ENCODE data around the gene NCOA1. TPM values are rescaled to one million over a fixed set of nuclear protein-coding genes. Genes with fewer than 3 reads are reported as not detected.

The NCOA1 gene
- total RNA-seq, 2 donors from 2014 or later, result 20.1 to 22.6 TPM

DNA sequence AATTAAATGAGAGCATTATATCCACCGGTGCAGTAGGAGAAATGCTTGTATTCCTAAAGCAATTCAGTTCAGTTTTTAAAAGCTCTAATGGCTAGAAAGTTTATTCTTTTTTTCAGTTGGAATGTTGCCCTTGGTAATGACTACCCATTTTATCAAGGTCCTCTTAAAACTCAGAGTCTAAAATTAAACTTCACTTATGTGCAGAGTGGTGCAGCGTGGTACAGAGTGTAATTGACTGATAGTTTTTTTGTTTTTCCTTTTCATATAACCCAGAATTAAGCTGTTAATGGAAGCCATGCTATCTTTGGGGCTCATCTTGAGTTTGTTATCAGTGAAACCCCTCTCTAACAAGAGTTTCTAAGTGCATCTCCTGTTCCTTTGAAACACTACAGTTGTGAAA is 21.4 kb downstream of the NCOA1 start:
- peaks cover 26% of the 10 kb centered on the region for H3K27me3 Mint-ChIP-seq (ENCODE audit: insufficient read depth)
- no peak for DNase-seq
- no peak overlapping the region for H3K27ac Mint-ChIP-seq
- TF ChIP-seq, protein P1, sequence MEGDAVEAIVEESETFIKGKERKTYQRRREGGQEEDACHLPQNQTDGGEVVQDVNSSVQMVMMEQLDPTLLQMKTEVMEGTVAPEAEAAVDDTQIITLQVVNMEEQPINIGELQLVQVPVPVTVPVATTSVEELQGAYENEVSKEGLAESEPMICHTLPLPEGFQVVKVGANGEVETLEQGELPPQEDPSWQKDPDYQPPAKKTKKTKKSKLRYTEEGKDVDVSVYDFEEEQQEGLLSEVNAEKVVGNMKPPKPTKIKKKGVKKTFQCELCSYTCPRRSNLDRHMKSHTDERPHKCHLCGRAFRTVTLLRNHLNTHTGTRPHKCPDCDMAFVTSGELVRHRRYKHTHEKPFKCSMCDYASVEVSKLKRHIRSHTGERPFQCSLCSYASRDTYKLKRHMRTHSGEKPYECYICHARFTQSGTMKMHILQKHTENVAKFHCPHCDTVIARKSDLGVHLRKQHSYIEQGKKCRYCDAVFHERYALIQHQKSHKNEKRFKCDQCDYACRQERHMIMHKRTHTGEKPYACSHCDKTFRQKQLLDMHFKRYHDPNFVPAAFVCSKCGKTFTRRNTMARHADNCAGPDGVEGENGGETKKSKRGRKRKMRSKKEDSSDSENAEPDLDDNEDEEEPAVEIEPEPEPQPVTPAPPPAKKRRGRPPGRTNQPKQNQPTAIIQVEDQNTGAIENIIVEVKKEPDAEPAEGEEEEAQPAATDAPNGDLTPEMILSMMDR (conservative IDR thresholded peaks at IDR 0.05), result no peak
- peaks cover 19% of the 10 kb centered on the region for H3K4me1 Mint-ChIP-seq
- Histone ChIP-seq H3K36me3 (ENCODE audit: control insufficient read depth, insufficient read depth, low read length) (no peaks in the 10 kb centered on the region), H3K4me3 (ENCODE audit: low read length) (no peak overlapping the region), H3K27me3 (ENCODE audit: control insufficient read depth, insufficient read depth, low read length, poor library complexity, severe bottlenecking) (peaks cover 30% of the 10 kb centered on the region), H3K9ac (ENCODE audit: extremely low read depth, low read length, poor library complexity, severe bottlenecking) (no peak overlapping the region), H3K9me3 (ENCODE audit: control insufficient read depth, low read length) (no peaks in the 10 kb centered on the region), H3K27ac (ENCODE audit: low read depth, low read length) (no peak overlapping the region), H3K4me1 (ENCODE audit: control insufficient read depth, insufficient read depth, low read length) (no peaks in the 10 kb centered on the region)
- H3K4me3 Mint-ChIP-seq, result no peak overlapping the region
- 96 to 100% methylated on average over 1 of the region's 2 CpGs for WGBS, 2 experiments (ENCODE audit: insufficient coverage in 1 of 2, insufficient read length in 1 of 2)
- no peaks in the 10 kb centered on the region for H3K9me3 Mint-ChIP-seq
- H3K36me3 Mint-ChIP-seq (ENCODE audit: low read depth), result no peaks in the 10 kb centered on the region

DNA sequence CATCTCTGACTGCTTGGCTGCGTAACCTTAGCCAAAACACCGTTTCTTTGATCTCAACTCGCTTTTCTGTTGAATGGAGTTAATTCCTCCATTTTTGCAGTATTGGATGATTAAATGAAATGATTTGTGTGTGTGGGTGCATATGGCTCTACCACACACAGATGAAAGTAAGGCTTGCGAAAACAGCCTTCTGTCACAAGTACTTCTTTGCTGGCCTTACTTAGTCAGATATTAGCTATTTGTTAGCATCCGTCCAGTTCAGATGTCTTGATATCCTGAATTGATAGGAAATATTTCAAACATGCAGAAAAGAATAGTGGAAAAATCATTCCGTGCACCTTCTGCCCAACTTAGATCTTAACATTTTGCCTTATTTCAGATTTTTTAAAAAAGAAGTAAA is 21.8 kb downstream of the NCOA1 start:
- TF ChIP-seq, protein P1 (conservative IDR thresholded peaks at IDR 0.05), result no peak
- Mint-ChIP-seq H3K4me3 (no peak overlapping the region), H3K4me1 (peaks cover 19% of the 10 kb centered on the region), H3K36me3 (ENCODE audit: low read depth) (no peaks in the 10 kb centered on the region), H3K27ac (no peak overlapping the region), H3K27me3 (ENCODE audit: insufficient read depth) (peaks cover 26% of the 10 kb centered on the region), H3K9me3 (no peaks in the 10 kb centered on the region)
- Histone ChIP-seq H3K9ac (ENCODE audit: extremely low read depth, low read length, poor library complexity, severe bottlenecking) (no peak overlapping the region), H3K4me1 (ENCODE audit: control insufficient read depth, insufficient read depth, low read length) (no peaks in the 10 kb centered on the region), H3K36me3 (ENCODE audit: control insufficient read depth, insufficient read depth, low read length) (no peaks in the 10 kb centered on the region), H3K27me3 (ENCODE audit: control insufficient read depth, insufficient read depth, low read length, poor library complexity, severe bottlenecking) (peaks cover 30% of the 10 kb centered on the region), H3K9me3 (ENCODE audit: control insufficient read depth, low read length) (no peaks in the 10 kb centered on the region), H3K4me3 (ENCODE audit: low read length) (no peak overlapping the region), H3K27ac (ENCODE audit: low read depth, low read length) (no peak overlapping the region)
- DNase-seq, result no peak
- 88 to 94% methylated on average over 4 to 6 of the region's 6 CpGs for WGBS, 2 experiments (ENCODE audit: insufficient coverage in 1 of 2, insufficient read length in 1 of 2)

DNA sequence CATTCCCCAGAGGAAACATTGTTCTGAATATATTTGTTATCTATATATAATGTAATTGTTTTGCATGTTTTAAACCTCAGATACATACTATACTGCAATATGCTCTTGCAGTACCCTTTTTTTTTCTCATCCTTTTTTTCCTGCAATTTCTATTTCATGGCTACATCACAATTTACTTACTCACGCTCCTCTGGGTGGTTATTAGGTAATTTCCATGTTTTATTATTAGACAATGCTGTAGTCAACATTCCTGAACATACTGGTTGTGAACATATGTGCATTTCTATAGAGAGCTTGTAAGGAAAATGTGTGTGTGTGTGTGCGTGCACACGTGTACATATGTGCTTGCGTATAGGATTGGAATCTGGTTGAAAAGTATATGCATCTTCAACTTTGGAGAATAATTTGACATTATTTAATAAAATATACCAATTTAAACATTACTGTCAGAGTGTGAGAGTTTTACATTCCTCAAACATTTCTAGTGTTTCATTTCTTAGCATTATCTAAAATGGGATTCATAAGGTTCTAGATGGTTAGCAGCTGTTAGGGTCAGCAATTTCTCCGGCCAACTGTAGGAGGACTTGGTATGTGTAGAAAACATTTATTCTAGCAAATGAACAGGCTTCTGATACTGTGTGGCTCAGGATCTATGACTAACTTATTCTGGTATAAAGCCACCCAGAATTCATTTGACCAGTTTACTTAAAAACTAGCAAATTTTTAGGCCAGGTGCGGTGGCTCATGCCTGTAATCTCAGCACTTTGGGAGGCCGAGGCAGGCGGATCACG is 22.4 kb downstream of the NCOA1 start:
- H3K9me3 Mint-ChIP-seq, result no peaks in the 10 kb centered on the region
- H3K27me3 Mint-ChIP-seq (ENCODE audit: insufficient read depth), result peaks cover 26% of the 10 kb centered on the region
- no peak overlapping the region for H3K9ac ChIP-seq (ENCODE audit: extremely low read depth, low read length, poor library complexity, severe bottlenecking)
- H3K27ac Mint-ChIP-seq, result no peak overlapping the region
- peaks cover 30% of the 10 kb centered on the region for H3K27me3 ChIP-seq (ENCODE audit: control insufficient read depth, insufficient read depth, low read length, poor library complexity, severe bottlenecking)
- no peak for DNase-seq
- no peaks in the 10 kb centered on the region for H3K36me3 Mint-ChIP-seq (ENCODE audit: low read depth)
- no peaks in the 10 kb centered on the region for H3K9me3 ChIP-seq (ENCODE audit: control insufficient read depth, low read length)
- no peaks in the 10 kb centered on the region for H3K4me1 ChIP-seq (ENCODE audit: control insufficient read depth, insufficient read depth, low read length)
- no peak overlapping the region for H3K4me3 ChIP-seq (ENCODE audit: low read length)
- TF ChIP-seq, protein P1 (conservative IDR thresholded peaks at IDR 0.05), result no peak
- WGBS, 2 experiments (ENCODE audit: insufficient coverage in 1 of 2, insufficient read length in 1 of 2), result 86 to 95% methylated on average over 1 to 8 of the region's 9 CpGs
- peaks cover 18% of the 10 kb centered on the region for H3K4me1 Mint-ChIP-seq
- no peak overlapping the region for H3K4me3 Mint-ChIP-seq
- H3K27ac ChIP-seq (ENCODE audit: low read depth, low read length), result no peak overlapping the region
- no peaks in the 10 kb centered on the region for H3K36me3 ChIP-seq (ENCODE audit: control insufficient read depth, insufficient read depth, low read length)

All from endodermal cell (in vitro differentiated cells).